ENCODE results near the gene MT1F. TPM values are rescaled to one million over a fixed set of nuclear protein-coding genes. Genes with fewer than 3 reads are reported as not detected.

MT1F gene
- total RNA-seq, 4 donors from 2014 or later, result 5.6 to 16.6 (median 12.9) TPM

DNA sequence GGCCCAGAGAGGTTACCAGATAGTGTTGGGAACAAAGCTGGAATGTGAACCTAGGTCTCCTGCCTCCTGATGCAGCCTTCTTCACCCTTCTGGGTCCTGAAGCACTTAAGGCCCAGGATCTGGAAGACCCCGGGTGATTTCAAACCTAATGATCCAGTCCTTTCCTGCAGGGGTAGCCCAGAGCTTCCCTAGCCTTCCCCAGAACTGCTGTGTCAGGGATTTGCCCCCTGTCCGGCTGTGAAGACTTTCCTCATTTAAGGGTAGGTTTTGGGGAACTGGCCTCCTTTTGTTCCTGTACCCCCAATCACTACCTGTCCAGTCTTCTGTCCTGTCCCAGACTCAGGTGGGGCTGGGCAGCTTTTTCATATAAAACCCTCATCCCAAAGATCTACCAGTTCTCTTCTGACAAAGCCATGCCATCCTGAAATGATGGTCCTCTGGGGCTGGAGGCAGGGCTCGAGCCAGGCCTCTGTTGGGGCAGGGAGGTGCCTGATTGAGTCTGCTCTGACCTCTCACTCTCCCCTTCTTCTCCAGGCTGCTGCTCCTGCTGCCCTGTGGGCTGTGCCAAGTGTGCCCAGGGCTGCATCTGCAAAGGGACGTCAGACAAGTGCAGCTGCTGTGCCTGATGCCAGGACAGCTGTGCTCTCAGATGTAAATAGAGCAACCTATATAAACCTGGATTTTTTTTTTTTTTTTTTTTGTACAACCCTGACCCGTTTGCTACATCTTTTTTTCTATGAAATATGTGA, 25.8 kb downstream of the MT1F start:
- Histone ChIP-seq H3K27me3 (no peaks in the 10 kb centered on the region), H3K36me3 (no peaks in the 10 kb centered on the region), H3K4me3 (peak overlapping the region; percentile 69), H3K9me3 (no peaks in the 10 kb centered on the region), H3K27ac (peak overlapping the region; percentile 92), H3K4me1 (peaks cover 47% of the 10 kb centered on the region)
- 53% methylated on average over 5 of the region's 5 CpGs for WGBS
- TF ChIP-seq, protein P1, sequence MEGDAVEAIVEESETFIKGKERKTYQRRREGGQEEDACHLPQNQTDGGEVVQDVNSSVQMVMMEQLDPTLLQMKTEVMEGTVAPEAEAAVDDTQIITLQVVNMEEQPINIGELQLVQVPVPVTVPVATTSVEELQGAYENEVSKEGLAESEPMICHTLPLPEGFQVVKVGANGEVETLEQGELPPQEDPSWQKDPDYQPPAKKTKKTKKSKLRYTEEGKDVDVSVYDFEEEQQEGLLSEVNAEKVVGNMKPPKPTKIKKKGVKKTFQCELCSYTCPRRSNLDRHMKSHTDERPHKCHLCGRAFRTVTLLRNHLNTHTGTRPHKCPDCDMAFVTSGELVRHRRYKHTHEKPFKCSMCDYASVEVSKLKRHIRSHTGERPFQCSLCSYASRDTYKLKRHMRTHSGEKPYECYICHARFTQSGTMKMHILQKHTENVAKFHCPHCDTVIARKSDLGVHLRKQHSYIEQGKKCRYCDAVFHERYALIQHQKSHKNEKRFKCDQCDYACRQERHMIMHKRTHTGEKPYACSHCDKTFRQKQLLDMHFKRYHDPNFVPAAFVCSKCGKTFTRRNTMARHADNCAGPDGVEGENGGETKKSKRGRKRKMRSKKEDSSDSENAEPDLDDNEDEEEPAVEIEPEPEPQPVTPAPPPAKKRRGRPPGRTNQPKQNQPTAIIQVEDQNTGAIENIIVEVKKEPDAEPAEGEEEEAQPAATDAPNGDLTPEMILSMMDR (IDR thresholded peaks at IDR 0.05), result no peak
- TF ChIP-seq POLR2A (IDR thresholded peaks at IDR 0.05) (no peak), EP300 (IDR thresholded peaks at IDR 0.05) (no peak), POLR2AphosphoS5 (IDR thresholded peaks at IDR 0.05) (no peak)
- no peak for DNase-seq (ENCODE audit: low spot score in 2 of 2)

DNA sequence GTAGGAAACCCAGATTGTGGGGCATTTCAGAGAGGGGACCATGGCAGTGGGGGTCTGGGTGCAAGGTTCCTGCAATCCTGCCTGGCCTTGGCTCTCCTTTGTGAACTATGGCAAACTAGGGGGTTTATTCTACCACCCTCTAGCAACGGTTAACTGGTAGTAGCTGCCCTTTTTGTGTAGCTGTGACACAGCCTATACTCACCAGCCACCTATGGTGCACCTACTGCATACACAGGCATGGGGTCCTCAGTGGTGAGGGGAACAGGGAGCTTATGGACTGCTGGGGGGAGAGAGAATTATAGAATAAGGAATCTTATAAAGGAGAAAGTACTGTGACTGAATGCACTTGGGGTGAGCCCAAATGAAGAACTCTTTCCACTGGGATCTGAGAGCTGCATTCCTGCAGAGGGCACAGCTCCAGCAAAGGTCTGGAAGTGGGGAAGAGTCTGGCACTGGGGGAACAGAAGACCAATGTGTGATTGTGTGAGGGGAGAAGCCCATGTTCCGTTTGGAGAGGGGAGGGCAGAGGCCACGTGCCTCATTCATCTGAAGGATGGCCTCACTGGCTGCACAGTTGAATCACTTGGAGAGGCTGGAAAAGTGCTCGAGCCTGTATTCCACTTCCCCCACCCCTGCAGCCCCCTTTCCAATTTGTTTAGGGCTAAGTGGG, 26.6 kb downstream of the MT1F start:
- peaks cover 44% of the 10 kb centered on the region for H3K4me1 ChIP-seq
- peak overlapping the region; percentile 69 for H3K4me3 ChIP-seq
- WGBS, result 44% methylated on average over 4 of the region's 4 CpGs
- DNase-seq (ENCODE audit: low spot score in 2 of 2), result no peak
- no peaks in the 10 kb centered on the region for H3K36me3 ChIP-seq
- peak in 1 of 2 donors; percentile 4 for TF ChIP-seq POLR2A (IDR thresholded peaks at IDR 0.05)
- TF ChIP-seq POLR2AphosphoS5 (IDR thresholded peaks at IDR 0.05), result peak in 1 of 3 donors; percentile 8
- no peak for TF ChIP-seq EP300 (IDR thresholded peaks at IDR 0.05)
- TF ChIP-seq, protein P1 (IDR thresholded peaks at IDR 0.05), result no peak
- H3K9me3 ChIP-seq, result no peaks in the 10 kb centered on the region
- no peaks in the 10 kb centered on the region for H3K27me3 ChIP-seq
- peak overlapping the region; percentile 92 for H3K27ac ChIP-seq

DNA sequence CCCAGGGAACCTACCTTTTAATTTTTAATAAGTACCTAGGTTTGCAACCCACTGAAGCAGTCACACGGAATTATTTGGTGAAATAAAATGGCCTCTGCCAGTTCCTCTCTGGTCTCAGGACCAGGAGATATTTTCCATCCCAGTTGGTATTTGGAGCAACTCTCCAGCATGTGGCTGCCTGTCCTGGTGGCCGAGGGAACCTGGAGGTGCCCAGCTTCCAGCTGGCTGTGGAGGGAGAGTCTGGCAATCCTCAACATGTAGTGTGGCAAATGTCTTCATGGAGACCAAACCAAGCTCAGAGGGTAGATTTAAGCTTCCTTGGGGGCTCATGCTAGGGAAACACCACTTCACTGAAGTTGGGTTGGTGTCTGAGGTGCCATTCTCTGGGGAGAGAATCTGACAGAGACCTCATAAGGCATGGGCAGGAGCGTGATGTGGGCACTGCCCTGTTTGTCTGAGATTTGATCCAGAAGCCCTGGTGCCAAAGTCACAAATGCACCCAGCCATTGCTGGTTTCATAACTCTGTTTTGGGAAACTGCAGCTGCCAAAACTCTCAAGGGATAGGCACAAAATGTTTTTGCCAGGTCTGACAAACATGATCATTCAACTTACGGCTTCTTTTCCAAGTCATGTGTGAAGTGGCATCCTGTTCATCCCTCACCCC, 27.3 kb downstream of the MT1F start:
- no peak for DNase-seq (ENCODE audit: low spot score in 2 of 2)
- 37% methylated on average over 4 of the region's 4 CpGs for WGBS
- TF ChIP-seq, protein P1 (IDR thresholded peaks at IDR 0.05), result no peak
- peak; percentile 1 to 28 for TF ChIP-seq POLR2A (IDR thresholded peaks at IDR 0.05)
- peak in 1 of 3 donors; percentile 34 for TF ChIP-seq POLR2AphosphoS5 (IDR thresholded peaks at IDR 0.05)
- TF ChIP-seq EP300 (IDR thresholded peaks at IDR 0.05), result no peak
- no peaks in the 10 kb centered on the region for H3K27me3 ChIP-seq
- no peaks in the 10 kb centered on the region for H3K9me3 ChIP-seq
- no peaks in the 10 kb centered on the region for H3K36me3 ChIP-seq
- peak overlapping the region; percentile 92 for H3K27ac ChIP-seq
- H3K4me1 ChIP-seq, result peaks cover 49% of the 10 kb centered on the region
- H3K4me3 ChIP-seq, result peak overlapping the region; percentile 69

DNA sequence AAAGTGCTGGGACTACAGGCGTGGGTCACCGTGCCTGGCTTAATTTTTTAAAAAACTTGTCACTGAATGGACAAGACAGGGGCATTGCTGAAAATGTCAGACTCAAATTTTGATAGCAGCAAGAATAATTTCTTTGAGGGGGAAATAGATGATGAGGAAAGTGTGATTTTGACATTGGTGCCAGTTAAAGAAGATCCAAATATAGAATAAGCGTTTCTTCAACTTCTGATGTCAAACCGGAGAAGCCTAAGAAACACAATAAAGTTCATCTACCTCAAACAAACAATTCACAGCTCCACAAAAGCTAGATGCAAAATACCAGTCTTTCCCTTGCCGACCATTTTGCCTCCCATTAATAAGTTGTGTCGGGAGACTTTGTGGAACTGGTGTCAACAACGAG, 29.0 kb downstream of the MT1F start:
- Histone ChIP-seq H3K27me3 (no peaks in the 10 kb centered on the region), H3K4me3 (no peak overlapping the region), H3K9me3 (no peaks in the 10 kb centered on the region), H3K27ac (no peak overlapping the region), H3K36me3 (no peaks in the 10 kb centered on the region), H3K4me1 (peaks cover 45% of the 10 kb centered on the region)
- 96% methylated on average over 7 of the region's 7 CpGs for WGBS
- TF ChIP-seq POLR2AphosphoS5 (IDR thresholded peaks at IDR 0.05), result no peak
- TF ChIP-seq, protein P1 (IDR thresholded peaks at IDR 0.05), result no peak
- no peak for TF ChIP-seq EP300 (IDR thresholded peaks at IDR 0.05)
- no peak for TF ChIP-seq POLR2A (IDR thresholded peaks at IDR 0.05)
- DNase-seq (ENCODE audit: low spot score in 2 of 2), result no peak

DNA sequence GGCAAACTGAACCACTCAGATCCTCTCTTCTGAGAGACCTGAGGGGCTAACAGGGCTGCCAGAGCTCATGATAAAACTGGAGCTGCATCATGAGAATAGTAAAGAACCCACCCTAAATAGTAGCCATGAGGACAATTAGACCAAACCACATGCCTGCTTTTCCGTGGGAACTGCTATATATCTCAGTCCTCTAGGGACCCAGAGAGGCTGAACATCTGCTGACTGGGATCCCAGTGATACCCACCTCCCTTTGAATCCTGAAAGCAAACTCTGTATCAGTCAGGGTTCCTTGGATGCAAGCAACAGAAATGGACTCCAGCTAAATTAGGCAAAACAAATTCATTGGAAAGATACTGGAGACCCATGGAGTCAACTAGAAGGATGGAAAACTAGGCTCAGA, 31.0 kb downstream of the MT1F start:
- Histone ChIP-seq H3K27ac (no peak overlapping the region), H3K9me3 (no peaks in the 10 kb centered on the region), H3K4me3 (no peak overlapping the region), H3K27me3 (no peaks in the 10 kb centered on the region), H3K4me1 (peaks cover 40% of the 10 kb centered on the region), H3K36me3 (no peaks in the 10 kb centered on the region)
- 56% methylated on average over 1 of the region's 1 CpG for WGBS
- no peak for TF ChIP-seq EP300 (IDR thresholded peaks at IDR 0.05)
- TF ChIP-seq, protein P1 (IDR thresholded peaks at IDR 0.05), result no peak
- no peak for TF ChIP-seq POLR2AphosphoS5 (IDR thresholded peaks at IDR 0.05)
- TF ChIP-seq POLR2A (IDR thresholded peaks at IDR 0.05), result no peak
- DNase-seq (ENCODE audit: low spot score in 2 of 2), result peak in 1 of 2 donors; percentile 22

All from suprapubic skin (tissue), 4 donors.